ENCODE data around the gene APOE. TPM values are rescaled to one million over a fixed set of nuclear protein-coding genes. Genes with fewer than 3 reads are reported as not detected.

The APOE gene
- total and polyA plus RNA-seq, 9 of the 15 experiments (the other 6 are each of a cell fraction or from before 2014, with no cell fraction given) = 0.14 to 180 (median 58.1) TPM; not detected in 1

- Histone ChIP-seq H3K9me3 (replicated peaks; ENCODE audit: control insufficient read depth, insufficient read depth, low read depth, low read length) (no peaks in the 10 kb centered on the region), H2AFZ (ENCODE audit: low read depth, low read length) (no peak overlapping the region), H3K9me1 (ENCODE audit: control insufficient read depth, insufficient read depth, low read length) (no peaks in the 10 kb centered on the region), H3K9ac (ENCODE audit: insufficient read depth in 1 of 2, low read depth in 2 of 2, low read length in 2 of 2) (no peak overlapping the region), H3K4me1 (replicated peaks in 1 of 2; ENCODE audit: control insufficient read depth in 2 of 2, insufficient read depth in 2 of 2, low read length in 2 of 2) (peaks cover 0 to 20% of the 10 kb centered on the region in 2 experiments; a peak in 4 of 5 replicates), H3K27ac (ENCODE audit: extremely low read depth, low read depth, low read length) (no peak overlapping the region), H3K27me3 (ENCODE audit: control insufficient read depth in 2 of 2, insufficient read depth in 2 of 2, low read length in 2 of 2) (no peaks in the 10 kb centered on the region), H3K4me2 (ENCODE audit: insufficient read depth, low read length) (no peak overlapping the region), H3K4me3 (no peak overlapping the region), H3K36me3 (ENCODE audit: control insufficient read depth, insufficient read depth, low read length) (no peaks in the 10 kb centered on the region), H4K20me1 (replicated peaks; ENCODE audit: control insufficient read depth, insufficient read depth, low read length) (no peaks in the 10 kb centered on the region), H3K79me2 (ENCODE audit: control insufficient read depth, insufficient read depth, low read length) (no peaks in the 10 kb centered on the region)
- TF ChIP-seq TFE3 (CRISPR knock-in tag; IDR thresholded peaks at IDR 0.05) = no peak
- TF ChIP-seq THAP7 (CRISPR knock-in tag; IDR thresholded peaks at IDR 0.05) = no peak
- no peak for TF ChIP-seq STAT5B (CRISPR knock-in tag; IDR thresholded peaks at IDR 0.05)
- TF ChIP-seq GTF2F1 (IDR thresholded peaks at IDR 0.05; ENCODE audit: low read depth, low read length) = no peak
- no peak for TF ChIP-seq PTRF (tag; IDR thresholded peaks at IDR 0.05)
- TF ChIP-seq HDAC8 (tag; IDR thresholded peaks at IDR 0.05) = no peak
- TF ChIP-seq FOXA1 (IDR thresholded peaks at IDR 0.05; ENCODE audit: borderline replicate concordance) = no peak
- no peak for TF ChIP-seq CCNT2 (IDR thresholded peaks at IDR 0.05; ENCODE audit: borderline replicate concordance, extremely low read depth, insufficient read length, low read depth, low read length)
- no peak for TF ChIP-seq CBX2 (IDR thresholded peaks at IDR 0.05; ENCODE audit: insufficient read depth, low read length, poor library complexity, severe bottlenecking)
- no peak for TF ChIP-seq LARP7 (IDR thresholded peaks at IDR 0.05)
- no peak for TF ChIP-seq CREM (IDR thresholded peaks at IDR 0.05; ENCODE audit: low read depth)
- TF ChIP-seq ZFPM2 (CRISPR knock-in tag; IDR thresholded peaks at IDR 0.05) = no peak
- no peak for TF ChIP-seq FOSL1 (tag; conservative IDR thresholded peaks at IDR 0.05)
- no peak for FAIRE-seq
- DNase-seq (ENCODE audit: extremely low read depth in 1 of 4, low spot score in 3 of 4) = no peak
- in situ Hi-C loops (cut with MboI) = no loop called here
- POLR2A ChIA-PET = no interaction called here
- WGBS (ENCODE audit: insufficient coverage, low coverage, missing lambda C conversion rate) = 73% methylated on average over 7 of the region's 7 CpGs
- ATAC-seq = no peak
- no TSS peak for BruUV-seq (replicated peaks)
- intact Hi-C loops (cut with micrococcal nuclease) = no loop called here
- CTCF ChIA-PET (ENCODE audit: low intra/inter-chr PET ratio) = no interaction called here
Observed at GRCh38 chr19:44930088-44930487, 24.5 kb downstream of the APOE start.
